Amygdala (tissue), 56 donors: ENCODE results near the gene HOXD8.

Source experiments
- DNase-seq, 56 donors: peaks; one replicate each; lab custom pipeline; 2025; lab: John Stamatoyannopoulos, UW

The HOXD8 gene

GRCh38 chr2:176169181-176169580 is 39.7 kb downstream of the HOXD8 start:
- DNase-seq: no peak

GRCh38 chr2:176169711-176170110 is 40.2 kb downstream of the HOXD8 start:
- DNase-seq: no peak

GRCh38 chr2:176170602-176171305 is 41.2 kb downstream of the HOXD8 start:
- DNase-seq: no peak

GRCh38 chr2:176171351-176172006 is 42.0 kb downstream of the HOXD8 start:
- DNase-seq: peak in 11 of 56 donors; percentile 7 to 54 (median 20)

- no peak for DNase-seq
Measured at GRCh38 chr2:176172007-176172894, 42.7 kb downstream of the HOXD8 start.

- DNase-seq: no peak
Measured at GRCh38 chr2:176172895-176173566, 43.5 kb downstream of the HOXD8 start.

GRCh38 chr2:176173567-176174381 is 44.3 kb downstream of the HOXD8 start:
- DNase-seq: no peak

- peak in 6 of 56 donors; percentile 14 to 49 (median 20) for DNase-seq
Measured at GRCh38 chr2:176174382-176174823, 44.9 kb downstream of the HOXD8 start.

GRCh38 chr2:176174824-176175708 is 45.6 kb downstream of the HOXD8 start:
- DNase-seq: peak in 48 of 56 donors; percentile 7 to 77 (median 45)

- peak in 3 of 56 donors; percentile 7 to 36 (median 17) for DNase-seq
Measured at GRCh38 chr2:176175709-176176607, 46.5 kb downstream of the HOXD8 start.

- DNase-seq: no peak
Measured at GRCh38 chr2:176177580-176178037, 48.1 kb downstream of the HOXD8 start.

- DNase-seq: peak in 3 of 56 donors; percentile 7 to 18 (median 10)
Measured at GRCh38 chr2:176178038-176178756, 48.7 kb downstream of the HOXD8 start.

GRCh38 chr2:176178757-176179295 is 49.3 kb downstream of the HOXD8 start:
- no peak for DNase-seq

- DNase-seq: no peak
Measured at GRCh38 chr2:176181551-176181950, 52.0 kb downstream of the HOXD8 start.
